K562 treated with DMSO at 1 percent for 4 hours (cell line): Measurements from ENCODE around the gene DDB1. TPM values are rescaled to one million over a fixed set of nuclear protein-coding genes. Genes with fewer than 3 reads are reported as not detected.

Source experiments
- total RNA-seq: library from RNA; unstranded; fragments of 300-600 nt; gene quantifications from 2 replicates; pipeline ENCODE4 v1.2.3, GENCODE V29; 2022; ENCODE audit not compliant: insufficient read depth

DDB1 gene
- 134 and 151 TPM in 2 replicates for total RNA-seq

DNA sequence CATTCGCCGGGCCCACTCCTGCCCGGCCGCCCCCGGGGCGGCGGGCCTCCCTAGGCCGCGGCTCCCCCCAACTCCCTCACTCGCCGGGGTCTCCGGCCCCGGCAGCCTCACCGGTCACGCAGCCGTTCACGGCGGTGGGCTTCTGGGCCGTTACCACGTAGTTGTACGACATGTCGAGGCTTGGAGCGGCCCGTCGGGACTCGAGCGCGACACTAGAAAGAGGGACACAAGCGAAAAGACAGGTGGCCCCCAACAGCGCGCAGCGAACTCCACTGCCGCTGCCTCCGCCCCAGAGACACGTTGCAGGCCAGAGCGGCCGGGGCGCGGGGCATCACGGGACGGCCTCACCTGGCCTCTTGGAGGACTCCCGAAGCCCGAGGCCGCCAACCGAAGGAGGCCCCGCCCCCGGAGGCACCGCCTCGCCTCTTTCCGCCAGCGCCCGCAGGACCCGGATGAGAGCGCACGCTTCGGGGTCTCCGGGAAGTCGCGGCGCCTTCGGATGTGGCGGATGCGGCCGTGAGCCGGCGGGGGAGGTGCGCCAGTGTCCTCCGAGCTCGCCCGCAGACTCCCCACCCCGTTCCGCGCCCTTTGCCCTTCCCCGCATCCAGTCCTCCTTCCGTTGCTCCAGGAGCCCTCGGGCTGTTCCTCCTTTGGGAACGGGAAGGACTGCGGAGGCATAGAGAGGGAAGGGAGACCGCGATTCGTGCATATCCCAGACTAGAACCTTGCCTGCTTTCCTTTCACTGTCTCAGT is at the start of gene DDB1, which contains the start of gene TKFC:
Gene DDB1 (minus strand): TSS at position 309 of the 753 bp plus-strand sequence. CDS start 137 bp downstream, at position 172.
Gene TKFC (plus strand): TSS at position 432 of the 753 bp plus-strand sequence. CDS start 1,501 bp downstream, outside the sequence.

DNA sequence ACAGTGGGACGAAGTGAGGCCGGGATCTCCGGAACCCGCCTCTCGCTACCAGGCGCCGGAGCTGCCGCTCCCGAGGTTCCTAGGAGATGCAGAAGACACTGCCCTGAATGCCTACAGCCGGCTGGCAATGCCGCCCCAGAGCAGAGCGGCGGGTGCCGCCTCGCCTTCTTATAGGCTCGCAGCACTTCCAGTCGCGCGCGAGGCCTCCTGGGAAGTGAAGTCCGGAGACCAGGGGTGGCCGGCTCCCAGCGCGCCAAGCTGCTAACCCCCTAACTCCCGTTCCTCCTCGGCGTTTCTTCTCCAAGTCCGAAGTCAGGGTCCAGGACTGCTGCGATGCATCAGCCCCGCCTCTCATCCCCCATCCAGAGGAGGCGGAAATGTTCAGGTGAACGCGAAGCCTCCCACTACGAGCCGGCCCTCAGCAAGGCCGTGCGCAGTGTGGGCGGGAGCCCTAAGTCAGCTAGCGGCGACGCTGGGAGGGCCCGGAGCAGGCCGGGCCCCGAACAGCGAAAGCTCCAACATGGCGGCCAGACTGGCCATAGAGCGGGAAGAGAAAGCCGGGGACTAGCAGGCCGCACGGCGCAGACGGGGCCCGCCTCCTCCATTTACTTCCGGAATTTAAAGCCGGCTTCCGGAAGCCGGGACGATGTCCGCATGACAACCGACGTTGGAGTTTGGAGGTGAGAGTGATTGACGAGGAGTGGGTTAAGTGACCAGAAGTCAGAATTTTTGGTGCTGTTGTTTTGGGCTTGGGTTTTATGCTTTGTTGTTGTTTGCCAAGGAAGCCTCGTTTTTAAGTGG is 29.0 kb upstream of the DDB1 start, which contains the start of the genes CYB561A3 and TMEM138:
Gene CYB561A3 (minus strand): TSS at position 142 of the 801 bp plus-strand sequence. CDS start 5,169 bp downstream, outside the sequence.
Gene TMEM138 (plus strand): TSS at position 634 of the 801 bp plus-strand sequence. CDS start 2,017 bp downstream, outside the sequence.

GRCh38 chr11:61294717-61295595 is 37.9 kb downstream of the DDB1 start, which contains the start of gene VWCE:
Gene VWCE, minus strand, starts transcription at chr11:61295316. Its CDS starts 279 bp downstream, at chr11:61295037.

Other genes with a start within 250 kb of the DDB1 start
- not detected in 2 replicates for gene CD5, start 230.6 kb downstream of the DDB1 start, total RNA-seq
- 19.2 and 24.1 TPM in 2 replicates for gene VPS37C, start 171.7 kb downstream of the DDB1 start, total RNA-seq
- gene PGA3, start 129.6 kb downstream of the DDB1 start, total RNA-seq, result not detected in 2 replicates
- gene PGA4, start 110.8 kb downstream of the DDB1 start, total RNA-seq, result not detected in 2 replicates
- not detected in 2 replicates for gene PGA5, start 91.9 kb downstream of the DDB1 start, total RNA-seq
- gene VWCE, start 37.8 kb downstream of the DDB1 start, total RNA-seq, result 2.5 and 5.1 TPM in 2 replicates
- gene TKFC, start 123 bp upstream of the DDB1 start, total RNA-seq, result 20.6 and 28.1 TPM in 2 replicates
- gene CYB561A3, start 28.8 kb upstream of the DDB1 start, total RNA-seq, result 87.7 and 94.7 TPM in 2 replicates
- gene TMEM138, start 29.3 kb upstream of the DDB1 start, total RNA-seq, result 21.9 and 38.7 TPM in 2 replicates
- gene TMEM216, start 59.5 kb upstream of the DDB1 start, total RNA-seq, result 9.2 and 12.0 TPM in 2 replicates
- gene CPSF7, start 96.9 kb upstream of the DDB1 start, total RNA-seq, result 44.8 and 53.8 TPM in 2 replicates
- gene SDHAF2, start 97.0 kb upstream of the DDB1 start, total RNA-seq, result 43.5 and 49.3 TPM in 2 replicates
- gene LRRC10B, start 175.6 kb upstream of the DDB1 start, total RNA-seq, result not detected in 2 replicates
- gene SYT7, start 248.0 kb upstream of the DDB1 start, total RNA-seq, result not detected in 2 replicates